Endothelial cell of umbilical vein (primary cell): Measurements from ENCODE around the gene CCT4. TPM values are rescaled to one million over a fixed set of nuclear protein-coding genes. Genes with fewer than 3 reads are reported as not detected.

Source experiments
- BruUV-seq: library from RNA; stranded (reverse); fragments of 400-500 nt; replicated peaks from 2 replicates; lab custom pipeline; 2021; lab: Mats Ljungman, UMichigan
- CTCF ChIA-PET: fragments of 300-600, 350-600 bp; sonication (Branson Sonifier 250); formaldehyde crosslinking; loops from one replicate; lab custom pipeline; 2021; ENCODE audit warnings: antibody characterized with exemption, inconsistent platforms; lab: Charles Lee
- POLR2A ChIA-PET: fragments of 300-600, 350-600 bp; sonication (Branson Sonifier 250); formaldehyde crosslinking; loops from one replicate; lab custom pipeline; 2021; ENCODE audit warnings: antibody characterized with exemption, inconsistent platforms; lab: Charles Lee
- DNase-seq: peaks from one replicate; pipeline ENCODE4 v3.0.0-alpha.2; 2011; ENCODE audit warnings: low read depth, low spot score
- FAIRE-seq: peaks from 2 replicates; lab custom pipeline; 2011; peaks lifted over from hg19 to GRCh38; lab: Jason Lieb, UNC
- H2AFZ ChIP-seq: 2 replicates; pipeline ENCODE4 v1.6.0; 2012; ENCODE audit warnings: low read depth, low read length, control low read depth, inconsistent platforms
- H3K27ac ChIP-seq: 2 replicates; pipeline ENCODE4 v1.5.1; 2011; ENCODE audit warnings: low read depth, mild to moderate bottlenecking, control low read depth, low read length, moderate library complexity; ENCODE audit not compliant: insufficient read depth
- H3K27me3 ChIP-seq, 2 experiments: 2 replicates each; pipeline versions ENCODE4 v1.6.0 to v1.6.1; 2011; ENCODE audit warnings: low read length in 2 of 2, mixed read lengths in 1 of 2; ENCODE audit not compliant: control insufficient read depth in 2 of 2, insufficient read depth in 2 of 2
- H3K36me3 ChIP-seq, 2 experiments: 2 replicates in 1 of 2; 3 replicates in 1 of 2; pipeline ENCODE4 v1.5.1; 2011; ENCODE audit warnings: low read length in 2 of 2, mild to moderate bottlenecking in 1 of 2, moderate library complexity in 1 of 2; ENCODE audit not compliant: control insufficient read depth in 2 of 2, insufficient read depth in 2 of 2; ENCODE audit errors: extremely low read depth in 1 of 2
- H3K4me1 ChIP-seq: 3 replicates; pipeline ENCODE4 v1.5.1; 2011; ENCODE audit warnings: mild to moderate bottlenecking, low read length; ENCODE audit not compliant: control insufficient read depth, insufficient read depth; ENCODE audit errors: extremely low read depth
- H3K4me2 ChIP-seq: 2 replicates; pipeline ENCODE4 v1.6.1; 2011; ENCODE audit warnings: low read length, control low read depth, mixed read lengths; ENCODE audit not compliant: insufficient read depth
- H3K4me3 ChIP-seq, 3 experiments: fragments of 200-600 bp in 1 of 3; sonication (generic), shearing (Covaris generic) in 1 of 3; replicated peaks in 1 of 3; 2 replicates each; pipeline ENCODE4 v1.5.1; 2011 to 2016; ENCODE audit warnings: control low read depth in 3 of 3, low read length in 3 of 3, mild to moderate bottlenecking in 2 of 3, inconsistent platforms in 1 of 3, low read depth in 1 of 3, moderate library complexity in 1 of 3; ENCODE audit not compliant: insufficient read depth in 1 of 3
- H3K79me2 ChIP-seq: 2 replicates; pipeline ENCODE4 v1.6.0; 2012; ENCODE audit warnings: low read length, inconsistent platforms; ENCODE audit not compliant: control insufficient read depth, insufficient read depth
- H3K9ac ChIP-seq: replicated peaks from 2 replicates; pipeline ENCODE3; 2011; ENCODE audit warnings: low read length, control low read depth; ENCODE audit not compliant: insufficient read depth; ENCODE audit errors: extremely low read depth
- H3K9me1 ChIP-seq: replicated peaks from 3 replicates; pipeline ENCODE4 v1.6.0; 2011; ENCODE audit warnings: mild to moderate bottlenecking, low read length; ENCODE audit not compliant: control insufficient read depth, insufficient read depth; ENCODE audit errors: extremely low read depth
- H3K9me3 ChIP-seq: replicated peaks from 2 replicates; pipeline ENCODE4 v1.5.1; 2012; ENCODE audit warnings: low read length, inconsistent platforms; ENCODE audit not compliant: control insufficient read depth, insufficient read depth
- H4K20me1 ChIP-seq: replicated peaks from 2 replicates; pipeline ENCODE3; 2011; ENCODE audit warnings: mild to moderate bottlenecking, low read length; ENCODE audit not compliant: control insufficient read depth, insufficient read depth; ENCODE audit errors: extremely low read depth
- FOS ChIP-seq: IDR thresholded peaks from 2 replicates; pipeline ENCODE4 v1.6.1; 2011; ENCODE audit warnings: mild to moderate bottlenecking, low read length, moderate library complexity, borderline replicate concordance; ENCODE audit not compliant: insufficient read depth
- JUN ChIP-seq: IDR thresholded peaks from 2 replicates; pipeline ENCODE4 v1.6.1; 2011; ENCODE audit warnings: borderline replicate concordance, low read depth; ENCODE audit not compliant: insufficient read length, insufficient read depth
- MYC ChIP-seq: IDR thresholded peaks from one replicate; pipeline ENCODE4 v1.6.1; 2011; ENCODE audit warnings: mild to moderate bottlenecking, low read depth, low read length
- POLR2A ChIP-seq: IDR thresholded peaks from 2 replicates; pipeline ENCODE4 v1.6.1; 2012; ENCODE audit warnings: low read depth, mild to moderate bottlenecking, control low read depth, low read length
- POLR2AphosphoS5 ChIP-seq: IDR thresholded peaks from 2 replicates; pipeline ENCODE4 v1.6.1; 2012; ENCODE audit warnings: low read depth, mild to moderate bottlenecking, control low read depth, low read length, moderate library complexity; ENCODE audit not compliant: insufficient read depth
- dilution Hi-C: fragments of 300-500 bp; cut with MboI; formaldehyde crosslinking; loops from one replicate; pipeline ENCODE4 v1.15.0; 2019; ENCODE audit warnings: low sequenced_read_pairs; ENCODE audit not compliant: extremely low pct_ligation_motif_present
- intact Hi-C: fragments of 100-400 bp; cut with micrococcal nuclease; formaldehyde crosslinking; loops from one replicate; pipeline ENCODE4 v1.10.0; 2022
- polyA plus RNA-seq, 4 experiments: library from polyadenylated mRNA; depleted of rRNA in 3 of 4; stranded (reverse) in 3 of 4; unstranded in 1 of 4; fragments of >200 nt; gene quantifications; 2 replicates each; pipeline versions ENCODE4 v1.2.1 to v1.2.3, GENCODE V29; 2011 to 2012; ENCODE audit warnings: missing spikeins in 1 of 4
- total RNA-seq: library from RNA; stranded (reverse); gene quantifications from 2 replicates; pipeline ENCODE4 v1.2.3, GENCODE V29; 2021
- TF ChIP-seq, protein P1 (sequence below), 2 donors: IDR thresholded peaks; 1 replicate in 1 of 2; 2 replicates in 1 of 2; pipeline ENCODE4 v1.5.1; 2011; ENCODE audit warnings: low read length in 2 of 2, mild to moderate bottlenecking in 2 of 2, moderate library complexity in 2 of 2, control low read depth in 1 of 2, inconsistent platforms in 1 of 2, low read depth in 1 of 2; ENCODE audit not compliant: insufficient read depth in 1 of 2; ENCODE audit errors: extremely low read depth in 1 of 2
- TF ChIP-seq, protein P2 (sequence below): IDR thresholded peaks from 2 replicates; pipeline ENCODE4 v1.6.1; 2011; ENCODE audit not compliant: insufficient read depth, insufficient read length

The CCT4 gene
- total and polyA plus RNA-seq, 2 donors (not counting 3 experiments of a cell fraction or from before 2014, with no cell fraction given) = 78.5 to 220 TPM

DNA sequence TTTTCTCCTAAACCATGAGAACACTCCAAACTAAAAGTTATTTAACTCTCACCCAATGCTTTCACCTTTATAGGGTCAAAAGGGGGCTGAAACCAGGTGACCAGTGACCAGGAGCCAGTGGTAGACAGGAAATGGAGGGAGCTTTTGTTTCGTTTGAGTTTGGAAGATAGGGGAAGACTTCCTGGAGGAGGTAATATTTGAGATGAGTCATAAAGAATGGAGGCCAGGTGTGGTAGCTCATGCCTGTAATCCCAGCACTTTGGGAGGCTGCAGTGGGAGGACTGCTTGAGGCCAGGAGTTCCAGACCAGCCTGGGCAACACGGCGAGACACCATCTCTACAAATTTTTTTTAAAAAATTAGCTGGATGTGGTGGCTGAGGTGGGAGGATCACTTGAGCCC, 43.1 kb downstream of the CCT4 start:
- H3K9ac ChIP-seq = no peak overlapping the region
- H2AFZ ChIP-seq = no peak overlapping the region
- H4K20me1 ChIP-seq = no peaks in the 10 kb centered on the region
- ChIA-PET POLR2A (no interaction called here), CTCF (interaction anchor here (1.3 to 1.6 kb wide), 2 partner anchors 7 to 12 kb away, joined by 3 to 4 read pairs; no protein-coding TSS in a partner anchor)
- H3K36me3 ChIP-seq = no peaks in the 10 kb centered on the region
- TF ChIP-seq JUN = no peak
- no peak for TF ChIP-seq POLR2A
- H3K27ac ChIP-seq = no peak overlapping the region
- H3K9me1 ChIP-seq = no peaks in the 10 kb centered on the region
- H3K79me2 ChIP-seq = no peaks in the 10 kb centered on the region
- no peak overlapping the region for H3K4me2 ChIP-seq
- no TSS peak for BruUV-seq
- FAIRE-seq = no peak
- no peak for DNase-seq
- intact Hi-C loops (no loop called here), dilution Hi-C loops (no loop called here)
- no peaks in the 10 kb centered on the region for H3K4me1 ChIP-seq
- H3K9me3 ChIP-seq = no peaks in the 10 kb centered on the region
- no peak overlapping the region for H3K4me3 ChIP-seq
- no peaks in the 10 kb centered on the region for H3K27me3 ChIP-seq

DNA sequence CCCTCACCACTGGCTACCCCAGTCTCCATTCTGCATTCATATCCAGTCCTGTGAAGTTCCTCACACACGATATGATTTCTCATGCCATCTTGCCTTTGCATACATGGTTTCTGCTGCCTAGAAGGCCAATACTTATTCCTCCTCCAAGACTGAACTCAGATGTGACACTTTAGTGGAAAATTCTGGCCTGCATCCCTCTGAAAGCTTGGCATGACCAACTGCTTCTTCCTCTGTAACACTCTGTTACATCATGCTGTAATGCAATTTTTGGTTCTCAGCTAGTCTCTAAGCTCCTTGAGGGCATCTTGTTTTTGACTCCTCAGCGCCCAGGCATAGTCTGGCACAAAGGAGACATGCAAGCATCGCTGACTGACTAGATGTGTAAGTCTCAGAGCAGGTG, 47.2 kb downstream of the CCT4 start:
- no TSS peak for BruUV-seq
- no peak for FAIRE-seq

More for the DNA sequence above, 47.2 kb downstream of the CCT4 start:
- Histone ChIP-seq H3K79me2 (no peaks in the 10 kb centered on the region), H3K4me3 (no peak overlapping the region), H3K9ac (no peak overlapping the region), H3K27me3 (no peaks in the 10 kb centered on the region), H4K20me1 (no peaks in the 10 kb centered on the region), H3K27ac (no peak overlapping the region), H3K4me1 (no peaks in the 10 kb centered on the region), H3K4me2 (no peak overlapping the region), H3K9me1 (no peaks in the 10 kb centered on the region), H2AFZ (no peak overlapping the region), H3K9me3 (no peaks in the 10 kb centered on the region), H3K36me3 (no peaks in the 10 kb centered on the region)
- TF ChIP-seq POLR2A = no peak
- TF ChIP-seq FOS = no peak
- no peak for TF ChIP-seq JUN
- TF ChIP-seq MYC = no peak
- TF ChIP-seq, protein P1, sequence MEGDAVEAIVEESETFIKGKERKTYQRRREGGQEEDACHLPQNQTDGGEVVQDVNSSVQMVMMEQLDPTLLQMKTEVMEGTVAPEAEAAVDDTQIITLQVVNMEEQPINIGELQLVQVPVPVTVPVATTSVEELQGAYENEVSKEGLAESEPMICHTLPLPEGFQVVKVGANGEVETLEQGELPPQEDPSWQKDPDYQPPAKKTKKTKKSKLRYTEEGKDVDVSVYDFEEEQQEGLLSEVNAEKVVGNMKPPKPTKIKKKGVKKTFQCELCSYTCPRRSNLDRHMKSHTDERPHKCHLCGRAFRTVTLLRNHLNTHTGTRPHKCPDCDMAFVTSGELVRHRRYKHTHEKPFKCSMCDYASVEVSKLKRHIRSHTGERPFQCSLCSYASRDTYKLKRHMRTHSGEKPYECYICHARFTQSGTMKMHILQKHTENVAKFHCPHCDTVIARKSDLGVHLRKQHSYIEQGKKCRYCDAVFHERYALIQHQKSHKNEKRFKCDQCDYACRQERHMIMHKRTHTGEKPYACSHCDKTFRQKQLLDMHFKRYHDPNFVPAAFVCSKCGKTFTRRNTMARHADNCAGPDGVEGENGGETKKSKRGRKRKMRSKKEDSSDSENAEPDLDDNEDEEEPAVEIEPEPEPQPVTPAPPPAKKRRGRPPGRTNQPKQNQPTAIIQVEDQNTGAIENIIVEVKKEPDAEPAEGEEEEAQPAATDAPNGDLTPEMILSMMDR (IDR thresholded peaks at IDR 0.05; ENCODE audit: extremely low read depth in 1 of 2, insufficient read depth in 1 of 2, low read depth in 1 of 2, low read length in 2 of 2) = no peak
- no peak for TF ChIP-seq POLR2AphosphoS5
- TF ChIP-seq, protein P2, sequence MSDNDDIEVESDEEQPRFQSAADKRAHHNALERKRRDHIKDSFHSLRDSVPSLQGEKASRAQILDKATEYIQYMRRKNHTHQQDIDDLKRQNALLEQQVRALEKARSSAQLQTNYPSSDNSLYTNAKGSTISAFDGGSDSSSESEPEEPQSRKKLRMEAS = no peak
- dilution Hi-C loops (no loop called here), intact Hi-C loops (no loop called here)
- DNase-seq = no peak
- POLR2A ChIA-PET = no interaction called here
- CTCF ChIA-PET = no interaction called here
